IMR-90 (cell line): ENCODE data around the gene PPFIBP2. TPM values are rescaled to one million over a fixed set of nuclear protein-coding genes. Genes with fewer than 3 reads are reported as not detected.
A peak's percentile ranks its signal among the peaks of the same experiment; 100 is the strongest.

Experiments used
- ATAC-seq: fragments of 200-7000 bp; cut with Tn5 transposase; 2 replicates; pipeline ENCODE4 v1.9.1; 2020; ENCODE audit warnings: low read depth, mild to moderate bottlenecking, moderate library complexity
- BruUV-seq: library from RNA; stranded (reverse); fragments of 400-500 nt; replicated peaks from 2 replicates; lab custom pipeline; 2021; lab: Mats Ljungman, UMichigan
- CTCF ChIA-PET: fragments of 300-600 bp; formaldehyde crosslinking; extraction: SDS; loops from one replicate; lab custom pipeline; 2021; ENCODE audit warnings: antibody characterized with exemption; lab: Yijun Ruan, JAX
- POLR2A ChIA-PET: fragments of 300-600 bp; sonication (Branson Sonifier 250); formaldehyde crosslinking; loops from one replicate; lab custom pipeline; 2022; ENCODE audit warnings: antibody characterized with exemption; ENCODE audit not compliant: unreplicated experiment; lab: Charles Lee
- DNase-seq: peaks from one replicate; pipeline ENCODE4 v3.0.0; 2013
- H2AFZ ChIP-seq: replicated peaks from 2 replicates; pipeline ENCODE3; 2013; ENCODE audit warnings: low read length, mild to moderate bottlenecking; ENCODE audit not compliant: poor library complexity
- H2AK5ac ChIP-seq: 2 replicates; pipeline ENCODE4 v1.6.1; 2013; ENCODE audit warnings: low read depth, low read length, inconsistent platforms
- H2AK9ac ChIP-seq: replicated peaks from 2 replicates; pipeline ENCODE3; 2013; ENCODE audit warnings: mild to moderate bottlenecking, low read depth, low read length, moderate library complexity; ENCODE audit not compliant: poor library complexity
- H2BK120ac ChIP-seq: 2 replicates; pipeline ENCODE4 v1.6.1; 2013; ENCODE audit warnings: low read depth, low read length, inconsistent platforms
- H2BK15ac ChIP-seq: 3 replicates; pipeline ENCODE4 v1.6.1; 2013; ENCODE audit warnings: low read depth, low read length, inconsistent platforms
- H2BK20ac ChIP-seq: 2 replicates; pipeline ENCODE4 v1.6.1; 2013; ENCODE audit warnings: low read depth, mild to moderate bottlenecking, inconsistent platforms, low read length, moderate library complexity
- H2BK5ac ChIP-seq: 2 replicates; pipeline ENCODE4 v1.6.1; 2013; ENCODE audit warnings: mild to moderate bottlenecking, low read depth, low read length, inconsistent platforms; ENCODE audit not compliant: poor library complexity, severe bottlenecking
- H3K14ac ChIP-seq: replicated peaks from 2 replicates; pipeline ENCODE4 v1.6.1; 2013; ENCODE audit warnings: low read depth, low read length, inconsistent platforms
- H3K18ac ChIP-seq: 2 replicates; pipeline ENCODE4 v1.6.1; 2013; ENCODE audit warnings: low read depth, low read length, control low read depth
- H3K23ac ChIP-seq: 2 replicates; pipeline ENCODE4 v1.6.1; 2013; ENCODE audit warnings: low read depth, low read length, inconsistent platforms
- H3K27ac ChIP-seq: 2 replicates; pipeline ENCODE4 v1.5.1; 2013; ENCODE audit warnings: mild to moderate bottlenecking, control low read depth, low read length; ENCODE audit not compliant: insufficient read depth
- H3K27me3 ChIP-seq: 2 replicates; pipeline ENCODE4 v1.6.1; 2013; ENCODE audit warnings: low read length; ENCODE audit not compliant: control insufficient read depth, insufficient read depth
- H3K36me3 ChIP-seq: 2 replicates; pipeline ENCODE4 v1.6.1; 2013; ENCODE audit warnings: low read length, mixed read lengths; ENCODE audit not compliant: control insufficient read depth, insufficient read depth
- H3K4ac ChIP-seq: 2 replicates; pipeline ENCODE4 v1.6.1; 2013; ENCODE audit warnings: low read depth, low read length, inconsistent platforms
- H3K4me1 ChIP-seq: 2 replicates; pipeline ENCODE4 v1.6.1; 2013; ENCODE audit warnings: low read length, mixed read lengths; ENCODE audit not compliant: control insufficient read depth, insufficient read depth
- H3K4me2 ChIP-seq: 2 replicates; pipeline ENCODE4 v1.6.1; 2013; ENCODE audit warnings: low read depth, mild to moderate bottlenecking, control low read depth, low read length, moderate library complexity
- H3K4me3 ChIP-seq: 2 replicates; pipeline ENCODE4 v1.5.1; 2013; ENCODE audit warnings: low read depth, mild to moderate bottlenecking, control low read depth, low read length, moderate library complexity; ENCODE audit not compliant: insufficient read depth
- H3K56ac ChIP-seq: 2 replicates; pipeline ENCODE4 v1.6.1; 2013; ENCODE audit warnings: low read length, inconsistent platforms; ENCODE audit not compliant: insufficient read depth; ENCODE audit errors: extremely low read depth
- H3K79me1 ChIP-seq, 2 experiments: 2 replicates each; pipeline ENCODE4 v1.6.1; 2013; ENCODE audit warnings: low read length in 2 of 2, inconsistent platforms in 1 of 2, low read depth in 1 of 2
- H3K9ac ChIP-seq: 2 replicates; pipeline ENCODE4 v1.6.1; 2013; ENCODE audit warnings: low read depth, low read length, control low read depth
- H3K9me1 ChIP-seq: 2 replicates; pipeline ENCODE4 v1.6.1; 2013; ENCODE audit warnings: low read length, inconsistent platforms; ENCODE audit not compliant: insufficient read depth
- H3K9me3 ChIP-seq: 2 replicates; pipeline ENCODE4 v1.6.1; 2013; ENCODE audit warnings: low read length; ENCODE audit not compliant: control insufficient read depth, insufficient read depth
- H4K20me1 ChIP-seq: 2 replicates; pipeline ENCODE4 v1.6.1; 2013; ENCODE audit warnings: low read length, inconsistent platforms; ENCODE audit not compliant: insufficient read depth
- H4K5ac ChIP-seq: 2 replicates; pipeline ENCODE4 v1.6.1; 2013; ENCODE audit warnings: mild to moderate bottlenecking, low read depth, low read length, control low read depth
- H4K8ac ChIP-seq, 2 experiments: 2 replicates each; pipeline ENCODE4 v1.6.1; 2013; ENCODE audit warnings: low read depth in 2 of 2, low read length in 2 of 2, control low read depth in 1 of 2, inconsistent platforms in 1 of 2
- H4K91ac ChIP-seq: 2 replicates; pipeline ENCODE4 v1.6.1; 2013; ENCODE audit warnings: low read depth, low read length, inconsistent platforms; ENCODE audit not compliant: insufficient read depth
- BHLHE40 ChIP-seq: fragments of 150-350 bp; IDR thresholded peaks from 2 replicates; pipeline ENCODE4 v1.6.1; 2016; ENCODE audit warnings: mild to moderate bottlenecking, low read depth, low read length
- CEBPB ChIP-seq: IDR thresholded peaks from 2 replicates; pipeline ENCODE4 v1.6.1; 2012; ENCODE audit warnings: low read depth, low read length, improper control_type of control experiment
- CHD1 ChIP-seq: IDR thresholded peaks from 2 replicates; pipeline ENCODE4 v1.6.1; 2012; ENCODE audit warnings: low read depth, low read length, improper control_type of control experiment
- ELK1 ChIP-seq: fragments of 150-350 bp; IDR thresholded peaks from 2 replicates; pipeline ENCODE4 v1.6.1; 2016; ENCODE audit warnings: low read depth, mild to moderate bottlenecking, low read length, moderate library complexity, borderline replicate concordance
- FOS ChIP-seq: fragments of 150-350 bp; IDR thresholded peaks from 2 replicates; pipeline ENCODE4 v1.6.1; 2016; ENCODE audit warnings: low read depth, low read length
- MAFK ChIP-seq: IDR thresholded peaks from 2 replicates; pipeline ENCODE4 v1.6.1; 2012; ENCODE audit warnings: low read depth, low read length, improper control_type of control experiment
- MAZ ChIP-seq: IDR thresholded peaks from 2 replicates; pipeline ENCODE4 v1.6.1; 2012; ENCODE audit warnings: low read depth, mild to moderate bottlenecking, low read length, improper control_type of control experiment, moderate library complexity, borderline replicate concordance
- MXI1 ChIP-seq: IDR thresholded peaks from 2 replicates; pipeline ENCODE4 v1.6.1; 2012; ENCODE audit warnings: low read depth, mild to moderate bottlenecking, low read length, moderate library complexity, borderline replicate concordance
- NFE2L2 ChIP-seq: fragments of 150-350 bp; IDR thresholded peaks from 2 replicates; pipeline ENCODE4 v1.6.1; 2016; ENCODE audit warnings: low read depth, mild to moderate bottlenecking, low read length
- POLR2A ChIP-seq: IDR thresholded peaks from 2 replicates; pipeline ENCODE4 v1.6.1; 2012; ENCODE audit warnings: mild to moderate bottlenecking, low read depth, low read length
- RAD21 ChIP-seq: IDR thresholded peaks from 2 replicates; pipeline ENCODE4 v1.6.1; 2012; ENCODE audit warnings: low read length, improper control_type of control experiment
- RCOR1 ChIP-seq: IDR thresholded peaks from 2 replicates; pipeline ENCODE4 v1.6.1; 2012; ENCODE audit warnings: mild to moderate bottlenecking, low read length, improper control_type of control experiment; ENCODE audit not compliant: insufficient replicate concordance
- RFX5 ChIP-seq: IDR thresholded peaks from 2 replicates; pipeline ENCODE4 v1.8.0; 2012; ENCODE audit warnings: low read depth, mild to moderate bottlenecking, low read length, moderate library complexity
- SMC3 ChIP-seq: fragments of 150-350 bp; IDR thresholded peaks from 2 replicates; pipeline ENCODE4 v1.6.1; 2016; ENCODE audit warnings: low read depth, mild to moderate bottlenecking, antibody characterized with exemption, low read length, moderate library complexity
- USF2 ChIP-seq: fragments of 150-350 bp; IDR thresholded peaks from 2 replicates; pipeline ENCODE4 v1.6.1; 2017; ENCODE audit warnings: mild to moderate bottlenecking, antibody characterized with exemption, low read length, low read depth
- WGBS, 2 experiments: methylation state at CpG; one replicate each; pipeline versions ENCODE4 v1.1.5 to v1.1.7; 2013; ENCODE audit warnings: missing lambda C conversion rate in 2 of 2; ENCODE audit not compliant: insufficient read length in 1 of 2; ENCODE audit errors: extremely low coverage in 2 of 2; 5-methylcytosine and 5-hydroxymethylcytosine counted together
- dilution Hi-C: fragments of 300-500 bp; cut with HindIII; formaldehyde crosslinking; loops from one replicate; pipeline ENCODE4 v1.14.3; 2018; ENCODE audit warnings: low sequenced_read_pairs; ENCODE audit not compliant: unreplicated experiment
- in situ Hi-C: fragments of 300-500 bp; cut with MboI; formaldehyde crosslinking; loops from 3 replicates; pipeline ENCODE4 v1.14.3; 2019; ENCODE audit warnings: low sequenced_read_pairs, inconsistent platforms, mixed read lengths
- intact Hi-C: fragments of 100-400 bp; cut with micrococcal nuclease; formaldehyde crosslinking; loops from 2 replicates; pipeline ENCODE4 v1.10.0; 2022
- polyA plus RNA-seq, 3 experiments: library from polyadenylated mRNA; depleted of rRNA; stranded (reverse); fragments of >200 nt; gene quantifications; 2 replicates each; pipeline ENCODE4 v1.2.3, GENCODE V29; 2012; ENCODE audit warnings: low replicate concordance in 1 of 3
- total RNA-seq: library from RNA; depleted of rRNA; stranded (reverse); fragments of >200 nt; gene quantifications from 2 replicates; pipeline ENCODE4 v1.2.3, GENCODE V29; 2012
- TF ChIP-seq, protein P1 (sequence below): conservative IDR thresholded peaks from 2 replicates; pipeline ENCODE4 v1.5.1; 2012; ENCODE audit warnings: mild to moderate bottlenecking, low read depth, low read length, improper control_type of control experiment

The PPFIBP2 gene
- total and polyA plus RNA-seq, 2 of the 4 experiments (the other 2 are of a cell fraction) = 6.0 to 11.8 TPM

DNA sequence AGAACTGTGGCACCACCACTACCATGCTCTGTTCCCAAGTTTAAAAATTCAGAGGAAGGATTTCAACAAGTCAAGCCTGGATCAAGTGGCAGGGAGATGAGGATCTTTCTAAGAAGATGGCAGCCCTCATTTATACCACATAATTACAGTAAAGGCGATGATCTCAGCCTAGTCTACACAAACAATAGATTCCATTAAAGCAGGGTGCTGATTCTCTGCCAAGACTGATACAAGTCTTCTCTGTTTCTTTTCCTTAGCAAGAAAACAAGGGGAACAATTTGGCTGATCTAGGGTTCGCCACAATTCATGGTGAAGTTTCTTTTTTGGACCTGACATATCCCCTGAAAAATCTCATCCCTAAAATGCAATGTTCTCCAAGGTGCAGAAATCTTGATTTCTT is 73.9 kb downstream of the PPFIBP2 start:
- no peak overlapping the region for H3K18ac ChIP-seq
- H3K27me3 ChIP-seq = no peaks in the 10 kb centered on the region; the same call in 1 of the 2 replicates
- H3K4me1 ChIP-seq = peaks cover 6% of the 10 kb centered on the region; the same call in 1 of the 2 replicates
- no peak overlapping the region for H3K23ac ChIP-seq
- no peak overlapping the region for H3K9ac ChIP-seq
- no peak overlapping the region for H2AK5ac ChIP-seq
- in situ Hi-C loops (no loop called here), intact Hi-C loops (no loop called here), dilution Hi-C loops (no loop called here)
- no peak overlapping the region for H3K56ac ChIP-seq
- ATAC-seq = peak; percentile 42; the same call in 1 of the 2 replicates
- ChIA-PET POLR2A (no interaction called here), CTCF (no interaction called here)
- no peaks in the 10 kb centered on the region for H3K9me3 ChIP-seq
- no peak overlapping the region for H3K4me2 ChIP-seq
- no peak overlapping the region for H2BK15ac ChIP-seq
- H4K91ac ChIP-seq = no peak overlapping the region
- no peak overlapping the region for H4K5ac ChIP-seq
- H3K4me3 ChIP-seq = no peak overlapping the region
- H3K4ac ChIP-seq = no peak overlapping the region
- DNase-seq = no peak
- H4K8ac ChIP-seq = no peak overlapping the region
- BruUV-seq = no TSS peak
- no peak overlapping the region for H3K14ac ChIP-seq
- no peaks in the 10 kb centered on the region for H3K36me3 ChIP-seq
- TF ChIP-seq RFX5 (no peak), CHD1 (no peak), CEBPB (no peak), USF2 (no peak), FOS (no peak), RAD21 (no peak), MAZ (no peak), NFE2L2 (no peak), SMC3 (no peak), ELK1 (no peak), MAFK (no peak), MXI1 (no peak), BHLHE40 (no peak), RCOR1 (no peak), POLR2A (no peak)
- TF ChIP-seq, protein P1, sequence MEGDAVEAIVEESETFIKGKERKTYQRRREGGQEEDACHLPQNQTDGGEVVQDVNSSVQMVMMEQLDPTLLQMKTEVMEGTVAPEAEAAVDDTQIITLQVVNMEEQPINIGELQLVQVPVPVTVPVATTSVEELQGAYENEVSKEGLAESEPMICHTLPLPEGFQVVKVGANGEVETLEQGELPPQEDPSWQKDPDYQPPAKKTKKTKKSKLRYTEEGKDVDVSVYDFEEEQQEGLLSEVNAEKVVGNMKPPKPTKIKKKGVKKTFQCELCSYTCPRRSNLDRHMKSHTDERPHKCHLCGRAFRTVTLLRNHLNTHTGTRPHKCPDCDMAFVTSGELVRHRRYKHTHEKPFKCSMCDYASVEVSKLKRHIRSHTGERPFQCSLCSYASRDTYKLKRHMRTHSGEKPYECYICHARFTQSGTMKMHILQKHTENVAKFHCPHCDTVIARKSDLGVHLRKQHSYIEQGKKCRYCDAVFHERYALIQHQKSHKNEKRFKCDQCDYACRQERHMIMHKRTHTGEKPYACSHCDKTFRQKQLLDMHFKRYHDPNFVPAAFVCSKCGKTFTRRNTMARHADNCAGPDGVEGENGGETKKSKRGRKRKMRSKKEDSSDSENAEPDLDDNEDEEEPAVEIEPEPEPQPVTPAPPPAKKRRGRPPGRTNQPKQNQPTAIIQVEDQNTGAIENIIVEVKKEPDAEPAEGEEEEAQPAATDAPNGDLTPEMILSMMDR = no peak
- H2BK20ac ChIP-seq = no peak overlapping the region
- no peaks in the 10 kb centered on the region for H3K79me1 ChIP-seq
- no peak overlapping the region for H2BK120ac ChIP-seq
- H2AK9ac ChIP-seq = no peak overlapping the region
- H2AFZ ChIP-seq = no peak overlapping the region
- H3K9me1 ChIP-seq = 0 out of 2 replicates have a peak, but pooled peaks cover 4% of the 10 kb centered on the region
- no CpG with 5 or more reads among the region's 2 CpGs for WGBS, 2 experiments
- no peak overlapping the region for H3K27ac ChIP-seq
- no peaks in the 10 kb centered on the region for H4K20me1 ChIP-seq
- no peak overlapping the region for H2BK5ac ChIP-seq
